Measurements from ENCODE around the gene NFIA.

Gene NFIA

GRCh38 chr1:61208831-61209230 lies 126.5 kb downstream of the NFIA start:
- TF ChIP-seq, protein P1, sequence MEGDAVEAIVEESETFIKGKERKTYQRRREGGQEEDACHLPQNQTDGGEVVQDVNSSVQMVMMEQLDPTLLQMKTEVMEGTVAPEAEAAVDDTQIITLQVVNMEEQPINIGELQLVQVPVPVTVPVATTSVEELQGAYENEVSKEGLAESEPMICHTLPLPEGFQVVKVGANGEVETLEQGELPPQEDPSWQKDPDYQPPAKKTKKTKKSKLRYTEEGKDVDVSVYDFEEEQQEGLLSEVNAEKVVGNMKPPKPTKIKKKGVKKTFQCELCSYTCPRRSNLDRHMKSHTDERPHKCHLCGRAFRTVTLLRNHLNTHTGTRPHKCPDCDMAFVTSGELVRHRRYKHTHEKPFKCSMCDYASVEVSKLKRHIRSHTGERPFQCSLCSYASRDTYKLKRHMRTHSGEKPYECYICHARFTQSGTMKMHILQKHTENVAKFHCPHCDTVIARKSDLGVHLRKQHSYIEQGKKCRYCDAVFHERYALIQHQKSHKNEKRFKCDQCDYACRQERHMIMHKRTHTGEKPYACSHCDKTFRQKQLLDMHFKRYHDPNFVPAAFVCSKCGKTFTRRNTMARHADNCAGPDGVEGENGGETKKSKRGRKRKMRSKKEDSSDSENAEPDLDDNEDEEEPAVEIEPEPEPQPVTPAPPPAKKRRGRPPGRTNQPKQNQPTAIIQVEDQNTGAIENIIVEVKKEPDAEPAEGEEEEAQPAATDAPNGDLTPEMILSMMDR (IDR thresholded peaks at IDR 0.05; ENCODE audit: poor library complexity, severe bottlenecking): no peak
- DNase-seq (ENCODE audit: low spot score): no peak
- no peak overlapping the region for H3K4me3 ChIP-seq (ENCODE audit: severe bottlenecking)
- H3K9me3 ChIP-seq (ENCODE audit: severe bottlenecking): no peaks in the 10 kb centered on the region
- H3K27me3 ChIP-seq (ENCODE audit: insufficient read depth, poor library complexity, severe bottlenecking): no peaks in the 10 kb centered on the region
- no peak for ATAC-seq (ENCODE audit: low read depth)
- H3K36me3 ChIP-seq (ENCODE audit: low read depth): no peaks in the 10 kb centered on the region
- H3K27ac ChIP-seq (ENCODE audit: poor library complexity, severe bottlenecking): no peak overlapping the region
- no peaks in the 10 kb centered on the region for H3K4me1 ChIP-seq (ENCODE audit: insufficient read depth, poor library complexity, severe bottlenecking)

- H3K27ac ChIP-seq (ENCODE audit: poor library complexity, severe bottlenecking): no peak overlapping the region
- DNase-seq (ENCODE audit: low spot score): no peak
- no peaks in the 10 kb centered on the region for H3K9me3 ChIP-seq (ENCODE audit: severe bottlenecking)
- ATAC-seq (ENCODE audit: low read depth): no peak
- TF ChIP-seq, protein P1 (IDR thresholded peaks at IDR 0.05; ENCODE audit: poor library complexity, severe bottlenecking): peak; percentile 25
- H3K27me3 ChIP-seq (ENCODE audit: insufficient read depth, poor library complexity, severe bottlenecking): no peaks in the 10 kb centered on the region
- no peaks in the 10 kb centered on the region for H3K36me3 ChIP-seq (ENCODE audit: low read depth)
- H3K4me1 ChIP-seq (ENCODE audit: insufficient read depth, poor library complexity, severe bottlenecking): no peaks in the 10 kb centered on the region
- no peak overlapping the region for H3K4me3 ChIP-seq (ENCODE audit: severe bottlenecking)
Observed at GRCh38 chr1:61210435-61211154, 128.2 kb downstream of the NFIA start.

GRCh38 chr1:61213245-61214011 lies 131.1 kb downstream of the NFIA start:
- H3K4me1 ChIP-seq (ENCODE audit: insufficient read depth, poor library complexity, severe bottlenecking): no peaks in the 10 kb centered on the region
- DNase-seq (ENCODE audit: low spot score): no peak
- no peak overlapping the region for H3K27ac ChIP-seq (ENCODE audit: poor library complexity, severe bottlenecking)
- no peaks in the 10 kb centered on the region for H3K27me3 ChIP-seq (ENCODE audit: insufficient read depth, poor library complexity, severe bottlenecking)
- no peaks in the 10 kb centered on the region for H3K9me3 ChIP-seq (ENCODE audit: severe bottlenecking)
- H3K4me3 ChIP-seq (ENCODE audit: severe bottlenecking): no peak overlapping the region
- TF ChIP-seq, protein P1 (IDR thresholded peaks at IDR 0.05; ENCODE audit: poor library complexity, severe bottlenecking): no peak
- ATAC-seq (ENCODE audit: low read depth): no peak
- H3K36me3 ChIP-seq (ENCODE audit: low read depth): no peaks in the 10 kb centered on the region

DNA sequence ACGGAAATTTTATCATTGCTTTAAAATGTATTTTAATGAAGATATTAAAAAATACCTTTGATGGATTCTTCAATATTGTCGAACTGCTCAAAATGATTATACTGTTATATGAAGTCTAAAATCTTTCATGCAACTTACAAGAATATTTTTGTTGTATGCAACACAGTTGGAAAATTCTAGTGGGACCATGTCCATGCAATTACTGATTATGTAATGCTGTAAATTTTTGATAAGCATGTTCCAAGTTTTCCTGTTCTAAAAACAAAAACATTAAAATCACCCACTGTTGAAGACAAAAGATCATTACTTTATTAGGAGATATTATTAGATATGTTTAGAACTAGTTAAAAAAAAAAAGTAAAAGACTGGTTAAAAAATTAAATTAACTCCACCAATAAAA lies 132.8 kb downstream of the NFIA start:
- no peaks in the 10 kb centered on the region for H3K9me3 ChIP-seq (ENCODE audit: severe bottlenecking)
- DNase-seq (ENCODE audit: low spot score) (no peak), ATAC-seq (ENCODE audit: low read depth) (no peak)
- TF ChIP-seq, protein P1 (IDR thresholded peaks at IDR 0.05; ENCODE audit: poor library complexity, severe bottlenecking): no peak
- no peak overlapping the region for H3K4me3 ChIP-seq (ENCODE audit: severe bottlenecking)
- no peak overlapping the region for H3K27ac ChIP-seq (ENCODE audit: poor library complexity, severe bottlenecking)
- H3K4me1 ChIP-seq (ENCODE audit: insufficient read depth, poor library complexity, severe bottlenecking): no peaks in the 10 kb centered on the region
- no peaks in the 10 kb centered on the region for H3K36me3 ChIP-seq (ENCODE audit: low read depth)
- no peaks in the 10 kb centered on the region for H3K27me3 ChIP-seq (ENCODE audit: insufficient read depth, poor library complexity, severe bottlenecking)

Data from RWPE2 (cell line).